HepG2 (cell line): ENCODE data around the gene GRK6. TPM values are rescaled to one million over a fixed set of nuclear protein-coding genes. Genes with fewer than 3 reads are reported as not detected.

Experiments
- CSRNP1 ChIP-seq: sonication (generic); formaldehyde crosslinking; IDR thresholded peaks from 2 replicates; pipeline ENCODE4 v1.8.1; 2023; ENCODE audit warnings: mild to moderate bottlenecking, missing genetic modification reagents
- HMGXB4 ChIP-seq, 2 experiments: sonication (generic) in 1 of 2; formaldehyde crosslinking in 1 of 2; IDR thresholded peaks; 2 replicates each; pipeline versions ENCODE4 v1.4.0 to v1.6.1; 2018 to 2020; ENCODE audit warnings: missing genetic modification reagents in 2 of 2, borderline replicate concordance in 1 of 2, low read depth in 1 of 2, mild to moderate bottlenecking in 1 of 2, missing biosample characterization in 1 of 2
- MAX ChIP-seq: IDR thresholded peaks from 2 replicates; pipeline ENCODE4 v1.6.1; 2012; ENCODE audit warnings: inconsistent platforms
- PATZ1 ChIP-seq: sonication (generic); formaldehyde crosslinking; IDR thresholded peaks from 2 replicates; pipeline ENCODE4 v1.4.0; 2020; ENCODE audit warnings: missing genetic modification reagents
- ZBED4 ChIP-seq: sonication (generic); formaldehyde crosslinking; IDR thresholded peaks from 2 replicates; pipeline ENCODE4 v1.4.0; 2020; ENCODE audit warnings: missing genetic modification reagents, borderline replicate concordance
- ZBTB4 ChIP-seq: sonication (generic); formaldehyde crosslinking; IDR thresholded peaks from 2 replicates; pipeline ENCODE4 v1.4.0; 2020; ENCODE audit warnings: missing genetic modification reagents, mild to moderate bottlenecking, borderline replicate concordance
- ZNF576 ChIP-seq: sonication (generic); formaldehyde crosslinking; IDR thresholded peaks from 2 replicates; pipeline ENCODE4 v1.4.0; 2020; ENCODE audit warnings: mild to moderate bottlenecking, missing genetic modification reagents
- ZNF777 ChIP-seq: sonication (generic); formaldehyde crosslinking; IDR thresholded peaks from 2 replicates; pipeline ENCODE4 v1.4.0; 2020; ENCODE audit warnings: missing genetic modification reagents
- polyA plus RNA-seq, 8 experiments: library from polyadenylated mRNA; depleted of rRNA in 3 of 8; stranded (reverse) in 7 of 8; unstranded in 1 of 8; fragments of >200 nt; fragmentation: Illumina TruSeq in 4 of 8; extraction: Trizol in 4 of 8; gene quantifications; 2 replicates each; pipeline versions ENCODE4 v1.2.1 to v1.2.3, GENCODE V29; 2011 to 2016; ENCODE audit warnings: low read depth in 4 of 8, missing spikeins in 1 of 8, mixed read lengths in 1 of 8; ENCODE audit not compliant: insufficient read depth in 1 of 8
- total RNA-seq, 5 experiments: library from RNA; depleted of rRNA; stranded (reverse); fragments of >200 nt; fragmentation: Illumina TruSeq; extraction: Trizol; gene quantifications; 2 replicates each; pipeline ENCODE4 v1.2.3, GENCODE V29; 2016; ENCODE audit warnings: low read depth in 1 of 5

Gene GRK6
- total and polyA plus RNA-seq, 2 of the 13 experiments (the other 11 are each of a cell fraction or from before 2014, with no cell fraction given), result 13.2 to 19.9 TPM

- TF ChIP-seq HMGXB4 (CRISPR knock-in tag; IDR thresholded peaks at IDR 0.05; ENCODE audit: borderline replicate concordance in 1 of 2, low read depth in 1 of 2) (peak in 1 of 2 experiments; percentile 67; a peak in 2 of 4 replicates), PATZ1 (CRISPR knock-in tag) (peak; percentile 30; the same call in 1 of the 2 replicates), ZNF576 (no peak), MAX (peak; percentile 96), ZBED4 (CRISPR knock-in tag) (no peak), ZNF777 (CRISPR knock-in tag) (no peak), CSRNP1 (CRISPR knock-in tag) (no peak), ZBTB4 (CRISPR knock-in tag) (no peak)
These were observed 35.8 kb upstream of the GRK6 start (continued) for GRCh38 chr5:177390363-177391300.
